HL-60 (cell line): ENCODE results near the gene SETD3.

Experiments
- POLR2AphosphoS5 ChIP-seq: IDR thresholded peaks from 2 replicates; pipeline ENCODE4 v1.6.1; 2012; ENCODE audit warnings: low read depth
- TF ChIP-seq, protein P1 (sequence below): IDR thresholded peaks from one replicate; pipeline ENCODE4 v1.5.1; 2011; ENCODE audit warnings: low read length, control low read depth, inconsistent platforms; ENCODE audit not compliant: insufficient read depth
- TF ChIP-seq, protein P2 (sequence below): IDR thresholded peaks from 2 replicates; pipeline ENCODE4 v1.6.1; 2012; ENCODE audit warnings: low read depth; ENCODE audit not compliant: insufficient replicate concordance

DNA sequence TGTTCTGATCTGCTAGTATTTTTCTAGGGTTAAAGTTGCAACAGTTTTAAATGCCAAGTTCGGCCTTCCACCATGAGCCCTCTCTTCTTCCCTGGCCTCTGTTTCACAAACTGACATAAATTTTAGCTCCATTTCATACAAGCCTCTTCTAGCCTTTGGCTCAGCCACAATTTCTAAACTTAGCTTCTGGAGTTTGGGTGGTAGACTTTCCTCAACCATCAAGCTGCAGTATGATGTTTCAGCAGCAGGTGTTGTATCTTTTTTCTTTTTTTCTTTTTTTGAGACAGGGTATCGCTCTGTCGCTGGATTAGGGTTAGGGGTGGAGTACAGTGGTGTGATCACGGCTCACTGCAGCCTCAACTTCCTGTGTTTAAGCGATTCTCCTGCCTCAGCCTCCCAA lies 29.4 kb downstream of the SETD3 start:
- TF ChIP-seq POLR2AphosphoS5: no peak
- TF ChIP-seq, protein P1, sequence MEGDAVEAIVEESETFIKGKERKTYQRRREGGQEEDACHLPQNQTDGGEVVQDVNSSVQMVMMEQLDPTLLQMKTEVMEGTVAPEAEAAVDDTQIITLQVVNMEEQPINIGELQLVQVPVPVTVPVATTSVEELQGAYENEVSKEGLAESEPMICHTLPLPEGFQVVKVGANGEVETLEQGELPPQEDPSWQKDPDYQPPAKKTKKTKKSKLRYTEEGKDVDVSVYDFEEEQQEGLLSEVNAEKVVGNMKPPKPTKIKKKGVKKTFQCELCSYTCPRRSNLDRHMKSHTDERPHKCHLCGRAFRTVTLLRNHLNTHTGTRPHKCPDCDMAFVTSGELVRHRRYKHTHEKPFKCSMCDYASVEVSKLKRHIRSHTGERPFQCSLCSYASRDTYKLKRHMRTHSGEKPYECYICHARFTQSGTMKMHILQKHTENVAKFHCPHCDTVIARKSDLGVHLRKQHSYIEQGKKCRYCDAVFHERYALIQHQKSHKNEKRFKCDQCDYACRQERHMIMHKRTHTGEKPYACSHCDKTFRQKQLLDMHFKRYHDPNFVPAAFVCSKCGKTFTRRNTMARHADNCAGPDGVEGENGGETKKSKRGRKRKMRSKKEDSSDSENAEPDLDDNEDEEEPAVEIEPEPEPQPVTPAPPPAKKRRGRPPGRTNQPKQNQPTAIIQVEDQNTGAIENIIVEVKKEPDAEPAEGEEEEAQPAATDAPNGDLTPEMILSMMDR: no peak
- TF ChIP-seq, protein P2, sequence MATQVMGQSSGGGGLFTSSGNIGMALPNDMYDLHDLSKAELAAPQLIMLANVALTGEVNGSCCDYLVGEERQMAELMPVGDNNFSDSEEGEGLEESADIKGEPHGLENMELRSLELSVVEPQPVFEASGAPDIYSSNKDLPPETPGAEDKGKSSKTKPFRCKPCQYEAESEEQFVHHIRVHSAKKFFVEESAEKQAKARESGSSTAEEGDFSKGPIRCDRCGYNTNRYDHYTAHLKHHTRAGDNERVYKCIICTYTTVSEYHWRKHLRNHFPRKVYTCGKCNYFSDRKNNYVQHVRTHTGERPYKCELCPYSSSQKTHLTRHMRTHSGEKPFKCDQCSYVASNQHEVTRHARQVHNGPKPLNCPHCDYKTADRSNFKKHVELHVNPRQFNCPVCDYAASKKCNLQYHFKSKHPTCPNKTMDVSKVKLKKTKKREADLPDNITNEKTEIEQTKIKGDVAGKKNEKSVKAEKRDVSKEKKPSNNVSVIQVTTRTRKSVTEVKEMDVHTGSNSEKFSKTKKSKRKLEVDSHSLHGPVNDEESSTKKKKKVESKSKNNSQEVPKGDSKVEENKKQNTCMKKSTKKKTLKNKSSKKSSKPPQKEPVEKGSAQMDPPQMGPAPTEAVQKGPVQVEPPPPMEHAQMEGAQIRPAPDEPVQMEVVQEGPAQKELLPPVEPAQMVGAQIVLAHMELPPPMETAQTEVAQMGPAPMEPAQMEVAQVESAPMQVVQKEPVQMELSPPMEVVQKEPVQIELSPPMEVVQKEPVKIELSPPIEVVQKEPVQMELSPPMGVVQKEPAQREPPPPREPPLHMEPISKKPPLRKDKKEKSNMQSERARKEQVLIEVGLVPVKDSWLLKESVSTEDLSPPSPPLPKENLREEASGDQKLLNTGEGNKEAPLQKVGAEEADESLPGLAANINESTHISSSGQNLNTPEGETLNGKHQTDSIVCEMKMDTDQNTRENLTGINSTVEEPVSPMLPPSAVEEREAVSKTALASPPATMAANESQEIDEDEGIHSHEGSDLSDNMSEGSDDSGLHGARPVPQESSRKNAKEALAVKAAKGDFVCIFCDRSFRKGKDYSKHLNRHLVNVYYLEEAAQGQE: no peak
